ENCODE data around the gene TRPM8. TPM values are rescaled to one million over a fixed set of nuclear protein-coding genes. Genes with fewer than 3 reads are reported as not detected.

The TRPM8 gene
- total RNA-seq, 6 experiments from 2014 or later: not detected

GRCh38 chr2:234031207-234031606 lies 114.0 kb downstream of the TRPM8 start:
- peaks cover 16% of the 10 kb centered on the region for H3K4me1 Mint-ChIP-seq (ENCODE audit: low read depth)
- peaks cover 7% of the 10 kb centered on the region; the same call in 1 of the 2 replicates for H3K9me3 Mint-ChIP-seq
- TF ChIP-seq CTCF (IDR thresholded peaks at IDR 0.05): no peak
- H3K36me3 Mint-ChIP-seq (ENCODE audit: low read depth): no peaks in the 10 kb centered on the region
- H3K27ac Mint-ChIP-seq: no peak overlapping the region
- H3K27me3 Mint-ChIP-seq (ENCODE audit: insufficient read depth): peaks cover 7% of the 10 kb centered on the region
- H3K4me3 Mint-ChIP-seq: no peak overlapping the region
- no peak for DNase-seq

- peaks cover 12% of the 10 kb centered on the region; the same call in 1 of the 2 replicates for H3K4me1 Mint-ChIP-seq (ENCODE audit: low read depth)
- no peak for TF ChIP-seq CTCF (IDR thresholded peaks at IDR 0.05)
- no peaks in the 10 kb centered on the region for H3K36me3 Mint-ChIP-seq (ENCODE audit: low read depth)
- H3K27ac Mint-ChIP-seq: no peak overlapping the region
- H3K9me3 Mint-ChIP-seq: peaks cover 7% of the 10 kb centered on the region; the same call in 1 of the 2 replicates
- no peak for DNase-seq
- peaks cover 7% of the 10 kb centered on the region for H3K27me3 Mint-ChIP-seq (ENCODE audit: insufficient read depth)
- H3K4me3 Mint-ChIP-seq: no peak overlapping the region
Observed at GRCh38 chr2:234032279-234032856, 115.2 kb downstream of the TRPM8 start.

GRCh38 chr2:234033174-234033573 lies 116.0 kb downstream of the TRPM8 start:
- Mint-ChIP-seq H3K9me3 (peaks cover 7% of the 10 kb centered on the region; the same call in 1 of the 2 replicates), H3K4me3 (no peak overlapping the region), H3K4me1 (ENCODE audit: low read depth) (peaks cover 12% of the 10 kb centered on the region; the same call in 1 of the 2 replicates), H3K27ac (no peak overlapping the region), H3K36me3 (ENCODE audit: low read depth) (no peaks in the 10 kb centered on the region), H3K27me3 (ENCODE audit: insufficient read depth) (peaks cover 5% of the 10 kb centered on the region)
- TF ChIP-seq CTCF (IDR thresholded peaks at IDR 0.05): no peak
- no peak for DNase-seq

- TF ChIP-seq CTCF (IDR thresholded peaks at IDR 0.05): no peak
- Mint-ChIP-seq H3K27me3 (ENCODE audit: insufficient read depth) (peaks cover 5% of the 10 kb centered on the region), H3K27ac (no peak overlapping the region), H3K36me3 (ENCODE audit: low read depth) (no peaks in the 10 kb centered on the region), H3K9me3 (peaks cover 7% of the 10 kb centered on the region; the same call in 1 of the 2 replicates), H3K4me3 (no peak overlapping the region), H3K4me1 (ENCODE audit: low read depth) (peaks cover 12% of the 10 kb centered on the region; the same call in 1 of the 2 replicates)
- DNase-seq: no peak
Observed at GRCh38 chr2:234033885-234034284, 116.7 kb downstream of the TRPM8 start.

- H3K4me1 Mint-ChIP-seq (ENCODE audit: low read depth): no peaks in the 10 kb centered on the region
- peaks cover 2% of the 10 kb centered on the region for H3K27me3 Mint-ChIP-seq (ENCODE audit: insufficient read depth)
Observed at GRCh38 chr2:234038076-234038802, 121.1 kb downstream of the TRPM8 start.

More at GRCh38 chr2:234038076-234038802, 121.1 kb downstream of the TRPM8 start:
- H3K9me3 Mint-ChIP-seq: peaks cover 7% of the 10 kb centered on the region; the same call in 1 of the 2 replicates
- no peak for TF ChIP-seq CTCF (IDR thresholded peaks at IDR 0.05)
- H3K36me3 Mint-ChIP-seq (ENCODE audit: low read depth): no peaks in the 10 kb centered on the region
- DNase-seq: no peak
- H3K4me3 Mint-ChIP-seq: no peak overlapping the region
- H3K27ac Mint-ChIP-seq: no peak overlapping the region
